Chondrocyte (in vitro differentiated cells): ENCODE measurements around the gene RASGRF1. TPM values are rescaled to one million over a fixed set of nuclear protein-coding genes. Genes with fewer than 3 reads are reported as not detected.
"Not testable (repeated sequence)": the region's sequence is repeated elsewhere in the genome, so short reads cannot be mapped to it uniquely, and the experiment has no call there.

Experiments
- DNase-seq: peaks from one replicate; pipeline ENCODE4 v3.0.0; 2021; ENCODE audit warnings: mixed read lengths, low spot score
- H3K27ac Mint-ChIP-seq: one replicate; pipeline ENCODE4 v1.8.0; 2021; ENCODE audit warnings: mild to moderate bottlenecking, moderate library complexity, mixed read lengths; ENCODE audit not compliant: unreplicated experiment
- H3K27me3 Mint-ChIP-seq: 2 replicates; pipeline ENCODE4 v1.8.0; 2021; ENCODE audit warnings: low read depth, mixed read lengths
- H3K36me3 Mint-ChIP-seq: 2 replicates; pipeline ENCODE4 v1.8.0; 2021; ENCODE audit warnings: low read depth, mixed read lengths
- H3K4me1 Mint-ChIP-seq: 2 replicates; pipeline ENCODE4 v1.8.0; 2021; ENCODE audit warnings: low read depth, mild to moderate bottlenecking, mixed read lengths
- H3K4me3 Mint-ChIP-seq: one replicate; pipeline ENCODE4 v1.8.0; 2021; ENCODE audit warnings: mild to moderate bottlenecking, moderate library complexity, mixed read lengths; ENCODE audit not compliant: unreplicated experiment
- H3K9me3 Mint-ChIP-seq: 2 replicates; pipeline ENCODE4 v1.8.0; 2021; ENCODE audit warnings: low read depth, mixed read lengths
- CTCF ChIP-seq: fragments of 200-600 bp; sonication (generic); IDR thresholded peaks from 2 replicates; pipeline ENCODE4 v1.5.0; 2021; ENCODE audit warnings: antibody characterized with exemption, mild to moderate bottlenecking, moderate library complexity
- total RNA-seq: library from RNA; stranded (reverse); gene quantifications from 3 replicates; pipeline ENCODE4 v1.2.1, GENCODE V29; 2021

RASGRF1 gene
- total RNA-seq, 1 donor from 2014 or later: 0.10 TPM

- no peak for DNase-seq
- H3K36me3 Mint-ChIP-seq: no peaks in the 10 kb centered on the region
- TF ChIP-seq CTCF: no peak
- no peak overlapping the region for H3K4me3 Mint-ChIP-seq
- peaks cover 2% of the 10 kb centered on the region for H3K4me1 Mint-ChIP-seq
- peaks cover 36% of the 10 kb centered on the region for H3K27me3 Mint-ChIP-seq
- no peak overlapping the region for H3K27ac Mint-ChIP-seq
- H3K9me3 Mint-ChIP-seq: no peaks in the 10 kb centered on the region
Observed at GRCh38 chr15:79115986-79116665, 25.5 kb upstream of the RASGRF1 start.

GRCh38 chr15:79113831-79114230 is 23.3 kb upstream of the RASGRF1 start:
- TF ChIP-seq CTCF: no peak

GRCh38 chr15:79111404-79111803 is 20.8 kb upstream of the RASGRF1 start:
- H3K9me3 Mint-ChIP-seq, DNase-seq, H3K4me1 Mint-ChIP-seq, H3K4me3 Mint-ChIP-seq, H3K27ac Mint-ChIP-seq, H3K36me3 Mint-ChIP-seq: not testable (repeated sequence)
- H3K27me3 Mint-ChIP-seq: peaks cover 48% of the 10 kb centered on the region

More at GRCh38 chr15:79113831-79114230, 23.3 kb upstream of the RASGRF1 start:
- H3K4me1 Mint-ChIP-seq: peaks cover 2% of the 10 kb centered on the region
- peaks cover 3% of the 10 kb centered on the region for H3K9me3 Mint-ChIP-seq
- no peak overlapping the region for H3K4me3 Mint-ChIP-seq
- H3K36me3 Mint-ChIP-seq: no peaks in the 10 kb centered on the region
- H3K27me3 Mint-ChIP-seq: peaks cover 40% of the 10 kb centered on the region
- no peak overlapping the region for H3K27ac Mint-ChIP-seq
- no peak for DNase-seq

GRCh38 chr15:79105141-79105540 is 14.6 kb upstream of the RASGRF1 start:
- no peak overlapping the region for H3K27ac Mint-ChIP-seq
- no peak for TF ChIP-seq CTCF
- no peaks in the 10 kb centered on the region for H3K36me3 Mint-ChIP-seq
- peaks cover 71% of the 10 kb centered on the region for H3K27me3 Mint-ChIP-seq
- no peaks in the 10 kb centered on the region for H3K4me1 Mint-ChIP-seq
- no peak for DNase-seq
- no peak overlapping the region for H3K4me3 Mint-ChIP-seq
- peaks cover 2% of the 10 kb centered on the region for H3K9me3 Mint-ChIP-seq

- peaks cover 72% of the 10 kb centered on the region for H3K27me3 Mint-ChIP-seq
- DNase-seq: no peak
- no peak for TF ChIP-seq CTCF
- H3K27ac Mint-ChIP-seq: no peak overlapping the region
- H3K4me3 Mint-ChIP-seq: no peak overlapping the region
- no peaks in the 10 kb centered on the region for H3K4me1 Mint-ChIP-seq
- H3K9me3 Mint-ChIP-seq: no peaks in the 10 kb centered on the region
- no peaks in the 10 kb centered on the region for H3K36me3 Mint-ChIP-seq
Observed at GRCh38 chr15:79102595-79102994, 12.0 kb upstream of the RASGRF1 start.
